Keratinocyte (primary cell): ENCODE results near the gene VSIR.

ENCODE experiments used
- CTCF ChIP-seq, 3 experiments: IDR thresholded peaks in 1 of 3; conservative IDR thresholded peaks in 1 of 3; optimal IDR thresholded peaks in 1 of 3; 2 replicates in 2 of 3; 3 replicates in 1 of 3; pipeline versions ENCODE3 to v1.5.1; 2011; ENCODE audit warnings: low read length in 3 of 3, mild to moderate bottlenecking in 3 of 3, moderate library complexity in 2 of 3, control low read depth in 1 of 3, inconsistent platforms in 1 of 3; ENCODE audit not compliant: insufficient read depth in 2 of 3; ENCODE audit errors: extremely low read depth in 1 of 3
- EZH2 ChIP-seq: IDR thresholded peaks from one replicate; pipeline ENCODE4 v1.6.1; 2012; ENCODE audit warnings: inconsistent platforms, mild to moderate bottlenecking, low read length, moderate library complexity

GRCh38 chr10:71784679-71785272 is 11.5 kb upstream of the VSIR start:
- TF ChIP-seq EZH2 (no peak), CTCF (optimal IDR thresholded peaks at IDR 0.05 in 1 of 3, IDR thresholded peaks at IDR 0.05 in 1 of 3, conservative IDR thresholded peaks at IDR 0.05 in 1 of 3; ENCODE audit: extremely low read depth in 1 of 3, insufficient read depth in 2 of 3, low read length in 3 of 3) (no peak)
